IPS DF 19.7 (cell line): ENCODE data around the gene CXCR6.

Experiments used
- DNase-seq: peaks from one replicate; pipeline ENCODE4 v3.0.0-alpha.2; 2013; ENCODE audit warnings: low read depth, low spot score

The CXCR6 gene

GRCh38 chr3:45943207-45943846 is at the start of gene CXCR6:
CXCR6 (plus strand) TSS chr3:45943464; CDS start chr3:45946482, 3,018 bp downstream.
- no peak for DNase-seq

DNA sequence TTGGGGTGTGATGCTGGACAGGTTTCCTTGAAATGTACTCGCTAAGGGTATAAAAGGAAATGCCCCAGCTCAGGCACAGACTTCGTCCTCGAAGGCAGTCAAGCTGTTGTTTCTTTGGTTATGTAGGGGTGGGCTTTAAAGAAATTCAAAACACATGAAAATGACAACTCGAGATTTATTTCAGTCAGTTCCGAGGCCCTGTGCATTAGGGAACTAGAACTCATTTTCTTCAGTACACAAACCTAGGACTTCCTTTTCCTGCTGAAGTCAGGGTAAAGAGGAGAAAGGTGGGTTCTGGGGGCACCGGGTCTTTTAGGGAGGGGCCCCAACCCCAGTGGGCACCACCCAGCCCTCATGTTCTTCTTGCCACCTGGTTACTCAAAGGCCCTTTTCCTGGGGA is 49.2 kb upstream of the CXCR6 start:
- no peak for DNase-seq

GRCh38 chr3:45895686-45896468 is 47.4 kb upstream of the CXCR6 start:
- no peak for DNase-seq

DNA sequence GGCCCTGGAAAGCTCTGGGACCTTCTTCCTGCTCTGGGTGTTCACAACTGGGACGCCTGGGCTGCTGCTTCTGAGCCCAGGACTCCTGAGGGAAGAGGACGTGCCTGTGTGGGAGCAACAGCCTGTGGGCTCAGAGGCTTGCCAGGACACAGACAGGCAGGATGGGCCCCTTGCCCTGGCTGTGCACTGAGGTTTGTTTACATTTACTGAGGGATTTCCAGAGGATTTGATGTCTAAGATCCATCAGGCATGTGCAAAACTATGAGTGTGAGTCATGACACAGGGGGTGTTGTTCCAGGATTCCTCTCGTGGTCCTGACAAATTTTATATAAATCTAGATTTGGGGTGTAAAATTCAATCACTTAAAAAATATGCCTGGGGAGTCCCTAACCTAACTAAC is 46.3 kb upstream of the CXCR6 start:
- no peak for DNase-seq

DNA sequence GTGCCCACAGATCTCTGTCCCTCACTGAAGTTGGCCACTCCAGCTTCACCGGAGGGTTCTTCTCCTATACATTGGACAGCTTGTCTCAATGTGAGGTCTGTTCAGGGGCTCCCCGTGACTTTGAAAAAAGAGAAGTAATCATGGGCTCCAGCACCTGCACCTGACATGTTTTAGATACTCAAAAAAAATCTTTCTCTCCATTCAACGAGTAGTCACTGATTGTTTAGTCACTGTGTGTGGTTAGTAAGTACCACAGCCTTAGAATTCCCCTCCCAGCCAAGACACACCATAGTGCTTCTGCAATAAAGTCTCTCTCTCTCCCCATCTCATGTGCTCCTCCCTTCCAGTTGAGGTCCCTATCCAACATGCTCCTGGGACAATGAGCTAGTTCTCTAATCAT is 38.3 kb upstream of the CXCR6 start:
- DNase-seq: no peak

- DNase-seq: no peak
Measured at GRCh38 chr3:45905755-45906154, 37.5 kb upstream of the CXCR6 start.

- DNase-seq: peak; percentile 17
Measured at GRCh38 chr3:45906681-45907407, 36.4 kb upstream of the CXCR6 start.

DNA sequence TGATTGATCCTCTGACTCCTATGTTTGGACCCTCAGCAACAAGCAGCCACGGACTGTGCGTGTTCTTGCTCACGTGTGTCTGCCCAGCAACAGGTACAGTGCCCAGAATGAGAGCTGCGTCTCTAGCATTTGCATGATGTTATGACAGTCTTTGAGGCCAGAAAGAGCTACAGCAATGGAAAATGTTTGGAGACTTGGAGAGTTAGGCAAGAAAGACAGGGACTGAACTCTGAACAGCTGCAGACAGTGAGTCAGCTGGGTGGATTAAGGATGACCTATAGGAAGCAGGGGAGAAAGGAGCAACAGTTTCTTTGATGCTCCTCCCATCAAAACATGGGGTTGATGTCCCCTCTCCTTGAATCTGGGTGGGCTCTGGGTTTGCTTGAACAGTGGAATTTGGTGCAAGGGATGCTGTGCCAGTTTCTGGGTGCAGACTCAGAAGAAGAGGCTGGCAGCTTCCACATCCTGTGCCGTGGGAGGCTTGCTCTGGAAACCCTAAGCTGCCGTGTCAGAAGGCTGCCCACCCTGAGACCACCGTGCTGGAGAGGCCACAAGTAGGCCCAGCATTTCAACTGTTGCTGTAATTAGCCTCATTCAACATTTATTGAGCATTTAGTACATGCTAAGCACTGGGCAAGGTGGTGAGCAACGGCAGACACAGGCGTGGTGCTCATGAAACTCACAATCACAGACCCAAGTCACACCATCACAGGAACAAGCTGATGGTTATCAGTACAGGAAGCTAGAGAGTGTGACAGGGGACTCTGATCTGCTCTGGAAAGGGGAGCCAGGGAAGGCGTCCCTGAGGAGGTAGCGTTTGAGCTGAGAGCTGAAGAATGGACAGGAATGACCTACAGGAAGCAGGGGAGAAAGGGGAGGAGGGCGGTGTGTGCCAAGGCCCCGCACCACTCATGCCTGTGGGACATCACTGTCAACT is 35.2 kb upstream of the CXCR6 start:
- no peak for DNase-seq

- DNase-seq: no peak
Measured at GRCh38 chr3:45908761-45909160, 34.5 kb upstream of the CXCR6 start.

- no peak for DNase-seq
Measured at GRCh38 chr3:45909542-45909941, 33.7 kb upstream of the CXCR6 start.

GRCh38 chr3:45910892-45911291 is 32.4 kb upstream of the CXCR6 start:
- DNase-seq: no peak

DNA sequence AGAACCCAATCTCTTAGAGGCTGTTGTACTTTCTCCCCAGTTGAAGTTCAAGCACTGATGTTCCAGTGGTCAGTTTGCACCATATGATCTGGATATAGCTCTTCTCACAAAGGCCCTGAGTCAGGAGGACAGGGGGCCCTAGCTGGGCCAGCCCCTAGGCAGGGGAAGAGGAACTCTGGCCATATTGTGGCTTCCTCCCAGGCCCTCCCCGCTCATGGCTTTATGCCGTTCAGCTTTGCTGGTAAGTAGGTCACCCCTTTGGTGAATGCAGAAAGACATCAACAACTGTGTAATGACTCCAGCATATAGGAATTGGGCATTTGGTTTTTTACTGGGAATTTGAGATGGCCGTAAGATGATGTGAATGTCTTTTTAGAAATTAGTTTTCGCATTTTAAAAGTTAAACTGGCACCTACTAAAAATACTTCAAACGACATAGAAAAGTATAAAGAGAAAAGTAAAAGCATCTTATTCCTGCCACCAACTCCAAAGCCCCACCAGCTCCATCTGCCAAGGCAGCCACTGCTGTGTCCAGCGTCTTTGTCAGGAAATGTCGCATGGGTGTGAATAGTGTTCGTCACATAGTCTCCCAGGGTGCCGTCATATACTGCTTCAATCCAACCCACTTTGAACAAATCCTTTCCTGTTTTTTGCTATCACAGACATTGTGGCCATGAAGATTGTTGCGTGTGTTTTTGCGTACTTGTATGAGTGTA is 31.6 kb upstream of the CXCR6 start:
- no peak for DNase-seq

- no peak for DNase-seq
Measured at GRCh38 chr3:45912435-45912834, 30.8 kb upstream of the CXCR6 start.

- no peak for DNase-seq
Measured at GRCh38 chr3:45914362-45915058, 28.8 kb upstream of the CXCR6 start.

DNA sequence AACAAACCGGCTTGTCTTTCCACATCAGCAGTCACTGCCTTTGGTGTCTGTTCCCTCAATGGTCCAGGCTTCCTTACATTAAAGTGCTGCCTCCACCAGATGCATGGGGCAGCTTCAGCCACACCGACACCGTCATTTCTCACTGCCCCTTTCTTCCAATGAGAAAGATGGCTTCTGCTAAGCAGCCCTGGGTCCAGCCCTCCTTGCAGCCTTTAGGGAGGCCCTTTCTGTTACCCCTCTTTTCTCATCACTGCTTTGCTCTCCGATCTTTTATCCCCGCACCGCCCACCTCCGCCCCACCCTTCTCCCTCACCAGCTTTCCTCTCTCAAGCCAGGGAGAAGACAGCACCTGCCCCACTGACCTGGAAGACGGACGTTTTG is 28.2 kb upstream of the CXCR6 start:
- no peak for DNase-seq

GRCh38 chr3:45915518-45916231 is 27.6 kb upstream of the CXCR6 start:
- DNase-seq: no peak

DNA sequence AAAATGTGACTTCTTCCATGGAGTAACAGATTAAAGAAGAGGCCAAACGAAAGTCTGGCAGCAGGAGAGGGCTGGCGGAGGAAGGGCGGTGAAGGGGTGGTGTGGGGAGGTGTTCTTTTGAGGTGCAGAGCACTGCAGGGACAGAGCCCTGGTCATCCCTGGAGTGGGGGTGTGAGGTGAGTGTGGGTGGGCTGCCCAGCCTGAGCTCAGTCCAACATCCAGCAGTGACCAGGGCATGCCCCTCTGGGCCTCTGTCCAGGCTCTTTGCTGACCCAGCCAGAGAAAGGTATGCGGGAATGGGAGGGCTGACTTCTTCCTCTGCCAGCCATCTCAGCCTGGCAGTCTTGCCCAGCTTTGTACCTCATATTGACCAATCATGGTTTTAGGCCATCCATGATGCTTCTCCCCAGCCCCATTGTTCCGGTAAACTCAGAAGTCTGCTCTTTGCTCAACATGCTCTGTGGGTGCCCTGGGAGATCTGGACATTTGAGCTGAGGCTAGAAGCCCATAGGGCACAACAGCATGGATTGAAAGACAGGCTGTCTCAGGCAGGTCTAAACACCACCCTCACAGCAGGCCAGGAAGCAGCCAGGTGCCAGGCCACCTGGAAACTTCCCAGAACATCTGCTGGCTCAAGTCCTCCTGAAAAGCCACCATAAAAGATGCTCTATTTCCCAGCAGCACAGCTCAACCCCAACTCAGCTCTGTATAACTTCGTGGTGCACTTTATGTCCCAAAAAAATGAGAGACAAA is 25.9 kb upstream of the CXCR6 start:
- no peak for DNase-seq

DNA sequence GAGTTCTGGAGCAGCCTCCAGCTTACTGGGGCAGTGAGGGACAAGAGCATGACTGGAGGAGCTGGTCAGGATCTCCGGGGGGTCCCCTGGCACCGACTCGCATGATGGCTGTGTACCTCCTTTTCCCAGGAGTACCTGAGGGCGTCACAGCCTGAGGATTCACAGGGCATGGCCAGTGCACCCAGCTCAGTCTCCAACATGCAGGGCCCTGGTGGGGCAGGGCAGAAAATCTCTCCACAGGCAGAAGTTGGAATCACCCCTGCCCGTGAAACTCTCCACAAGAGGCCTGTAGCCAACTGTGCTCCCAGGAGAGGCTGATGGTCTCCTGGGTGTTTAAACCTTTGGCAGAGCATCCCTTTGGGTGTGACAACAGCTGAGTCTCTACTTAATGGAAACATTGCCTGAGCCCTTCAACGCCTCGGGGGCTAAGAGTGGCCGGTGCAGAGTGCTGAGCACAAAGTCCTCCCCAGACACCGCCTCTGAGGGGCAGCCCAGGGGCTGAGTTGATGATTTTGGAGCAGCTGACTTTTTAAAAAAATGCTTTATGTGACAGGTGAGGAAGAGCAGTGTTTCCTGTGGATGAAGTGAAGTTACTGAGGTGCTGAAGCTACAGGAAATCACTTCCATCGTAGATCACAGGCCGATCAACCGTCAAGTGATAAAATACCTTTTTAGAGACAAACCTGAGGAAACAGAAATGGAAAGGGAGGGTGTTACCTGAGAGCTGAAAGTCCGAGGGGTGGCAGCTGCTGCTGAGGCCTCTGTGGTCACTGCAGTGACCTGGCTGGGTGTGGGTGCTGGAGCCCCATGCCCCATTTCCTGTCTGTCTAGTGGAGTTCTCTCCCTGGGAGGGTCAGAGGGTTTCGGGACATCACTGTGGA is 21.9 kb upstream of the CXCR6 start:
- no peak for DNase-seq
